Psoas muscle (tissue), 8 donors: ENCODE data around the gene MFNG. TPM values are rescaled to one million over a fixed set of nuclear protein-coding genes. Genes with fewer than 3 reads are reported as not detected.

Source experiments
- ATAC-seq, 4 donors: fragments of 200-7000 bp; cut with Tn5 transposase; one replicate each; pipeline ENCODE4 v1.9.1; 2020; ENCODE audit warnings: moderate library complexity in 3 of 4, mild to moderate bottlenecking in 2 of 4
- DNase-seq, 2 donors: peaks; one replicate each; pipeline ENCODE4 v3.0.0-alpha.2; 2020
- H3K27ac ChIP-seq: fragments of 200-600 bp; one replicate; pipeline ENCODE4 v1.8.0; 2022
- H3K27me3 ChIP-seq, 3 donors: fragments of 200-600 bp in 1 of 3; one replicate each; pipeline versions ENCODE4 v1.6.1 to v1.8.0; 2013 to 2022; ENCODE audit warnings: low read length in 2 of 3, mild to moderate bottlenecking in 2 of 3, moderate library complexity in 1 of 3; ENCODE audit not compliant: insufficient read depth in 3 of 3
- H3K36me3 ChIP-seq, 2 donors: fragments of 200-600 bp in 1 of 2; one replicate each; pipeline versions ENCODE4 v1.6.1 to v1.8.0; 2013 to 2022; ENCODE audit warnings: low read depth in 1 of 2, mild to moderate bottlenecking in 1 of 2, moderate library complexity in 1 of 2; ENCODE audit not compliant: insufficient read depth in 1 of 2
- H3K4me1 ChIP-seq: fragments of 200-600 bp; one replicate; pipeline ENCODE4 v1.8.0; 2022
- H3K4me3 ChIP-seq: fragments of 200-600 bp; one replicate; pipeline ENCODE4 v1.8.0; 2022; ENCODE audit warnings: mild to moderate bottlenecking
- H3K9me3 ChIP-seq: fragments of 200-600 bp; one replicate; pipeline ENCODE4 v1.8.0; 2022
- CTCF ChIP-seq: fragments of 200-600 bp; IDR thresholded peaks from one replicate; pipeline ENCODE4 v1.8.0; 2022; ENCODE audit warnings: antibody characterized with exemption
- WGBS, 3 donors: extraction: QIAGEN DNeasy Blood & Tissue Kit; methylation state at CpG; one replicate each; pipeline versions ENCODE4 v1.1.6 to v1.1.7; 2013; 5-methylcytosine and 5-hydroxymethylcytosine counted together
- intact Hi-C, 2 donors: fragments of 100-400 bp; cut with DNase I; formaldehyde crosslinking; loops; one replicate each; pipeline versions ENCODE4 v1.11.0 to v1.14.2; 2022
- polyA plus RNA-seq, 3 donors: library from polyadenylated mRNA; stranded (reverse); fragments of 200-250 nt; gene quantifications; one replicate each; pipeline ENCODE4 v1.2.3, GENCODE V29; 2013
- total RNA-seq, 4 donors: library from RNA; stranded (reverse); fragmentation: NEBNext Ultra II Directional in 2 of 4; extraction: Animal tissue kit (Norgen Biotek cat#: 25700) in 2 of 4; gene quantifications; one replicate each; pipeline versions ENCODE4 v1.2.1 to v1.2.4, GENCODE V29; 2021 to 2023
- donor health status: healthy with polysubstance abuse.
- donor health status: DM: no; HTN: no; CAD: no; lungs with moderate emphysema.
- donor health status: Bipolar disorder and iron deficiency.
- donor health status: healthy.
- donor health status: DM: yes; HTN: yes; CAD: no.
- donor health status: DM: no; HTN: no; CAD: no.
- donor health status: DM: no; HTN: no; CAD: no.
- donor health status: DM: yes; HTN: yes; CAD: no.

The MFNG gene
- total and polyA plus RNA-seq, 7 donors, result 4.3 to 9.6 (median 8.0) TPM

- ATAC-seq, result no peak
- no peak for TF ChIP-seq CTCF
- intact Hi-C loops, result no loop called here
- Histone ChIP-seq H3K4me1 (peaks cover 5% of the 10 kb centered on the region), H3K27me3 (peaks cover 0 to 60% (median 13%) of the 10 kb centered on the region in 3 donors), H3K9me3 (no peaks in the 10 kb centered on the region), H3K27ac (no peak overlapping the region), H3K4me3 (no peak overlapping the region), H3K36me3 (no peaks in the 10 kb centered on the region)
- DNase-seq, result no peak
- WGBS, 3 donors, result 40 to 66% (median 49%) methylated on average over 23 of the region's 23 CpGs
These were observed 29.7 kb upstream of the MFNG start for GRCh38 chr22:37515901-37516300.

DNA sequence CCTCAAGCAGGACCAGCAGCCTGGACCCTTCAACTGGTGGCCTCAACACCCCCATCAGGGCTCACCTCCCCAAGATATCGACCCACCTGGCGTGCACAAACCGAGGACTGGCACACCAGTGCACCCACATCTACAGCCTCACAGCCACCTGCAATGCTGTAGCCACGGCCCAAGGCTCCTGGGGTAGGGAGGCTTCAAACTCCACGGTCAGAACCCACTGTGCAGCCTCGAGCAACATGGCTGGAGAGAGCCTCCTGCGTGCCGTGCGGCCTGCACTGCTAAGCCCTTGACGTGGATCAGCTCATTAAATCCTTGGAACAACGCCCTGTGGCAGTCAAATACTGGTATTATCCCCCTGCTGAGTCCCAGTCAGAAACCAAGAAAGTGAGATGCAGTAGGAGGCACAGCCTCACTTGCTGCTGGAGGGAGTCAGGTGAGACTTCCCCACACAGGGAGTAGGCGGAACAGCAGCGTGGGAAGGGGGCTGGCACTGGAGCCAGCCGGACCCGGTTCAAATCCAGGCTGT, 28.4 kb upstream of the MFNG start:
- 56 to 74% (median 60%) methylated on average over 15 of the region's 15 CpGs for WGBS, 3 donors
- no peaks in the 10 kb centered on the region for H3K9me3 ChIP-seq
- peaks cover 5% of the 10 kb centered on the region for H3K4me1 ChIP-seq
- no peak for TF ChIP-seq CTCF
- H3K27ac ChIP-seq, result no peak overlapping the region
- intact Hi-C loops, result no loop called here
- peaks cover 0 to 49% (median 11%) of the 10 kb centered on the region in 3 donors for H3K27me3 ChIP-seq
- no peak for DNase-seq
- no peaks in the 10 kb centered on the region for H3K36me3 ChIP-seq
- no peak for ATAC-seq
- H3K4me3 ChIP-seq, result no peak overlapping the region

- Histone ChIP-seq H3K4me1 (peaks cover 5% of the 10 kb centered on the region), H3K36me3 (no peaks in the 10 kb centered on the region), H3K9me3 (no peaks in the 10 kb centered on the region), H3K4me3 (no peak overlapping the region), H3K27ac (peak overlapping the region; percentile 24), H3K27me3 (peaks cover 0 to 31% (median 3%) of the 10 kb centered on the region in 3 donors)
- WGBS, 3 donors, result 74 to 87% (median 83%) methylated on average over 6 of the region's 6 CpGs
- intact Hi-C loops, result no loop called here
- DNase-seq, result no peak
- no peak for TF ChIP-seq CTCF
- ATAC-seq, result no peak
These were observed 25.4 kb upstream of the MFNG start for GRCh38 chr22:37511395-37512104.

GRCh38 chr22:37510091-37510490, 23.9 kb upstream of the MFNG start:
- Histone ChIP-seq H3K27me3 (peaks cover 0 to 21% (median 0%) of the 10 kb centered on the region in 3 donors), H3K4me1 (peaks cover 5% of the 10 kb centered on the region), H3K9me3 (no peaks in the 10 kb centered on the region), H3K27ac (no peak overlapping the region), H3K36me3 (no peaks in the 10 kb centered on the region), H3K4me3 (no peak overlapping the region)
- intact Hi-C loops, result no loop called here
- DNase-seq (no peak), ATAC-seq (no peak)
- 53 to 68% (median 61%) methylated on average over 10 of the region's 10 CpGs for WGBS, 3 donors
- no peak for TF ChIP-seq CTCF
